Esophagus squamous epithelium (tissue), 4 donors: ENCODE measurements around the gene CRTAP.

Experiments
- CTCF ChIP-seq, 6 experiments: fragments of 450-650 bp in 4 of 6; fragments of 200-600 bp in 2 of 6; sonication (generic) in 2 of 6; IDR thresholded peaks; one replicate each; pipeline ENCODE4 v1.5.1; 2016 to 2019; ENCODE audit warnings: antibody characterized with exemption in 6 of 6, mild to moderate bottlenecking in 4 of 6, moderate library complexity in 4 of 6
- POLR2A ChIP-seq, 4 donors: fragments of 450-650 bp; IDR thresholded peaks; one replicate each; pipeline ENCODE4 v1.6.1; 2017; ENCODE audit warnings: antibody characterized with exemption in 4 of 4, mild to moderate bottlenecking in 4 of 4, moderate library complexity in 3 of 4

GRCh38 chr3:33064929-33065328 lies 48.9 kb upstream of the CRTAP start:
- peak in 2 of 6 experiments; percentile 6 to 36 for TF ChIP-seq CTCF (IDR thresholded peaks at IDR 0.05)
- TF ChIP-seq POLR2A (IDR thresholded peaks at IDR 0.05), result no peak
